ENCODE results near the gene GPC6.

GPC6 gene

DNA sequence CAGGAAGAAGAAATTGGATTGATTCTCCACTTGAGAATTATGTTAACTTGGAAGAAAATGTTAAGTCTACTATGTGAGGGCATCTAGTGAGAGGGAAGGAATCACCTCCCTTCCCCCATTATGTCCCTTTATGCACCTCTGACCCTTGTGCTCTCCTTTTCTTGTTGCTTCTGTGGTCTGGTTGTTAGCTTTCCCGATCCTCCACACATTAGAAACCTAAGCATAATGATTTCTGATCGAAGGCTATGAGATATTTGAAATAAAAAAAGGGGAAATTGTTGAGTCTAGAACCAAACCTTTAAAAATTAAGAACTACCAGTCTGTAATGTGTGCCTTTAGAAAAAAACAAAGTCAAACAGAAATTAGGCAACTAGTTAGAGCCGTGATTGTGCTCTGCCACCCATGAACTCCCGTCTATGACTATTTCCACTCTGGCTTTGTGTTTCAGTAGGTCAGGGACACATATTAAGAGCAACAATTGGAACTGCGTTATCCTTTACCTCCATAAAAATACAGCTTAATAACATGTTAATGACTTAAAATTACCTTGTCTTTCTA, 463 bp upstream of the GPC6 start:
- H3K79me2 ChIP-seq (ENCODE audit: insufficient read depth, low read length) = no peaks in the 10 kb centered on the region
- no peaks in the 10 kb centered on the region for H3K36me3 ChIP-seq (ENCODE audit: insufficient read depth, low read length)
- no peaks in the 10 kb centered on the region for H3K9me2 ChIP-seq (replicated peaks; ENCODE audit: low read depth, low read length)
- H3K4me2 ChIP-seq (ENCODE audit: low read depth, low read length, poor library complexity, severe bottlenecking) = no peak overlapping the region
- no peak overlapping the region for H3K9ac ChIP-seq (ENCODE audit: low read depth, low read length, poor library complexity, severe bottlenecking)
- H3F3A ChIP-seq (ENCODE audit: low read depth) = no peaks in the 10 kb centered on the region
- no peaks in the 10 kb centered on the region for H3K4me1 ChIP-seq (ENCODE audit: insufficient read depth, low read length, poor library complexity, severe bottlenecking)
- H3K27me3 ChIP-seq (ENCODE audit: insufficient read depth, low read length, poor library complexity, severe bottlenecking) = no peaks in the 10 kb centered on the region
- H3K9me3 ChIP-seq (ENCODE audit: insufficient read depth, low read depth, low read length) = no peaks in the 10 kb centered on the region
- no peak overlapping the region for H2AFZ ChIP-seq (ENCODE audit: low read length)
- TF ChIP-seq EZH2phosphoT487 (IDR thresholded peaks at IDR 0.05; ENCODE audit: borderline replicate concordance) (no peak), CTCF (conservative IDR thresholded peaks at IDR 0.05; ENCODE audit: low read length) (no peak)
- H4K20me1 ChIP-seq (ENCODE audit: insufficient read depth, low read length, poor library complexity, severe bottlenecking) = no peaks in the 10 kb centered on the region
- no peak overlapping the region for H3K4me3 ChIP-seq (ENCODE audit: low read length, poor library complexity, severe bottlenecking)

DNA sequence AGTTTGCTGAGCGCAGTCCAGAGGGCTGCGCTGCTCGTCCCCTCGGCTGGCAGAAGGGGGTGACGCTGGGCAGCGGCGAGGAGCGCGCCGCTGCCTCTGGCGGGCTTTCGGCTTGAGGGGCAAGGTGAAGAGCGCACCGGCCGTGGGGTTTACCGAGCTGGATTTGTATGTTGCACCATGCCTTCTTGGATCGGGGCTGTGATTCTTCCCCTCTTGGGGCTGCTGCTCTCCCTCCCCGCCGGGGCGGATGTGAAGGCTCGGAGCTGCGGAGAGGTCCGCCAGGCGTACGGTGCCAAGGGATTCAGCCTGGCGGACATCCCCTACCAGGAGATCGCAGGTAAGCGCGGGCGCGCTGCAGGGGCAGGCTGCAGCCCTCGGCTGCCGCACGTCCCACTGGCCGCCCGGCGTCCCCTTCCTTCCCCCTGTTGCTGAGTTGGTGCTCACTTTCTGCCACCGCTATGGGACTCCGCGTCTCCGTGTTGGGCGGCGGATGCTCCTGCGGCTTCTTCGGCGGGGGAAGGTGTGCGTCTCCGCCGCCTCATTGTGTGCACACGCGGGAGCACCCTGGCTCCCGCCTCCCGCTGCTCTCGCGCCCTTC, 772 bp downstream of the GPC6 start:
- no peak overlapping the region for H3K4me3 ChIP-seq (ENCODE audit: low read length, poor library complexity, severe bottlenecking)
- no peaks in the 10 kb centered on the region for H3K27me3 ChIP-seq (ENCODE audit: insufficient read depth, low read length, poor library complexity, severe bottlenecking)
- H3K79me2 ChIP-seq (ENCODE audit: insufficient read depth, low read length) = no peaks in the 10 kb centered on the region
- no peaks in the 10 kb centered on the region for H4K20me1 ChIP-seq (ENCODE audit: insufficient read depth, low read length, poor library complexity, severe bottlenecking)
- no peaks in the 10 kb centered on the region for H3K4me1 ChIP-seq (ENCODE audit: insufficient read depth, low read length, poor library complexity, severe bottlenecking)
- no peaks in the 10 kb centered on the region for H3K36me3 ChIP-seq (ENCODE audit: insufficient read depth, low read length)
- H3K9me3 ChIP-seq (ENCODE audit: insufficient read depth, low read depth, low read length) = no peaks in the 10 kb centered on the region
- no peak overlapping the region for H2AFZ ChIP-seq (ENCODE audit: low read length)
- H3K9me2 ChIP-seq (replicated peaks; ENCODE audit: low read depth, low read length) = no peaks in the 10 kb centered on the region
- no peak overlapping the region for H3K9ac ChIP-seq (ENCODE audit: low read depth, low read length, poor library complexity, severe bottlenecking)
- H3F3A ChIP-seq (ENCODE audit: low read depth) = no peaks in the 10 kb centered on the region
- no peak overlapping the region for H3K4me2 ChIP-seq (ENCODE audit: low read depth, low read length, poor library complexity, severe bottlenecking)
- TF ChIP-seq CTCF (conservative IDR thresholded peaks at IDR 0.05; ENCODE audit: low read length) = no peak
- TF ChIP-seq EZH2phosphoT487 (IDR thresholded peaks at IDR 0.05; ENCODE audit: borderline replicate concordance) = no peak

- Histone ChIP-seq H3K4me1 (ENCODE audit: insufficient read depth, low read length, poor library complexity, severe bottlenecking) (no peaks in the 10 kb centered on the region), H3K79me2 (ENCODE audit: insufficient read depth, low read length) (no peaks in the 10 kb centered on the region), H3K9me3 (ENCODE audit: insufficient read depth, low read depth, low read length) (no peaks in the 10 kb centered on the region), H2AFZ (ENCODE audit: low read length) (no peak overlapping the region), H3K9me2 (replicated peaks; ENCODE audit: low read depth, low read length) (no peaks in the 10 kb centered on the region), H3K4me2 (ENCODE audit: low read depth, low read length, poor library complexity, severe bottlenecking) (no peak overlapping the region), H3K4me3 (ENCODE audit: low read length, poor library complexity, severe bottlenecking) (no peak overlapping the region), H3F3A (ENCODE audit: low read depth) (no peaks in the 10 kb centered on the region), H3K36me3 (ENCODE audit: insufficient read depth, low read length) (no peaks in the 10 kb centered on the region), H3K27me3 (ENCODE audit: insufficient read depth, low read length, poor library complexity, severe bottlenecking) (no peaks in the 10 kb centered on the region), H3K9ac (ENCODE audit: low read depth, low read length, poor library complexity, severe bottlenecking) (no peak overlapping the region), H4K20me1 (ENCODE audit: insufficient read depth, low read length, poor library complexity, severe bottlenecking) (no peaks in the 10 kb centered on the region)
- TF ChIP-seq EZH2phosphoT487 (IDR thresholded peaks at IDR 0.05; ENCODE audit: borderline replicate concordance) = no peak
- no peak for TF ChIP-seq CTCF (conservative IDR thresholded peaks at IDR 0.05; ENCODE audit: low read length)
Measured at GRCh38 chr13:93227878-93228642, 1.5 kb downstream of the GPC6 start.
